Adrenal gland (tissue), 5 donors: ENCODE measurements around the gene PLXDC2.

Experiments
- POLR2A ChIP-seq, 2 donors: fragments of 450-650 bp; IDR thresholded peaks; one replicate each; pipeline ENCODE4 v1.6.1; 2017; ENCODE audit warnings: antibody characterized with exemption in 2 of 2, mild to moderate bottlenecking in 2 of 2, moderate library complexity in 1 of 2
- TF ChIP-seq, protein P1 (sequence below), 6 experiments: fragments of 450-650 bp in 4 of 6; fragments of 200-600 bp in 2 of 6; sonication (generic) in 1 of 6; IDR thresholded peaks; 1 replicate in 5 of 6; 2 replicates in 1 of 6; pipeline versions ENCODE4 v1.5.1 to v1.8.0; 2016 to 2021; ENCODE audit warnings: antibody characterized with exemption in 6 of 6, mild to moderate bottlenecking in 2 of 6, moderate library complexity in 1 of 6
- donor health status: DM: no; HTN: no; CAD: no.

DNA sequence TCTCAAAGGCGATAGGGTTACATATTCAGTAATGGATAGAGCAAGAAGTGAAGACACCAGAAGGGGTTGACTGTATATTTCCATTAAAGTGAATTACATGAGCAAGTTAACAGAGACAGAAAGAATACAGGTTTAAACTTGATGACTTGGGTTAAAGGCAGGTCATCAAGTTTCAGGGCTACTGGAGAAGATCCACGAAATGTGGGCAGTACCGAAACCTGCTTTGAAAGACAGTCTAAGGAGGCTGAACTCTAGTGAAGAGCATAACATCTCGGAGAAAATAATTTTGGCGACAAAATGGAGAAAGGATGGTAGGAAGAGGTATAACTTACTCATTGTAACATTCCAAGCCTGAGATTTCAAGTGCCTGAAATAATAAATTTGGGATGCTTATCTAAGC, 26.6 kb upstream of the PLXDC2 start:
- TF ChIP-seq POLR2A (IDR thresholded peaks at IDR 0.05): no peak
- TF ChIP-seq, protein P1, sequence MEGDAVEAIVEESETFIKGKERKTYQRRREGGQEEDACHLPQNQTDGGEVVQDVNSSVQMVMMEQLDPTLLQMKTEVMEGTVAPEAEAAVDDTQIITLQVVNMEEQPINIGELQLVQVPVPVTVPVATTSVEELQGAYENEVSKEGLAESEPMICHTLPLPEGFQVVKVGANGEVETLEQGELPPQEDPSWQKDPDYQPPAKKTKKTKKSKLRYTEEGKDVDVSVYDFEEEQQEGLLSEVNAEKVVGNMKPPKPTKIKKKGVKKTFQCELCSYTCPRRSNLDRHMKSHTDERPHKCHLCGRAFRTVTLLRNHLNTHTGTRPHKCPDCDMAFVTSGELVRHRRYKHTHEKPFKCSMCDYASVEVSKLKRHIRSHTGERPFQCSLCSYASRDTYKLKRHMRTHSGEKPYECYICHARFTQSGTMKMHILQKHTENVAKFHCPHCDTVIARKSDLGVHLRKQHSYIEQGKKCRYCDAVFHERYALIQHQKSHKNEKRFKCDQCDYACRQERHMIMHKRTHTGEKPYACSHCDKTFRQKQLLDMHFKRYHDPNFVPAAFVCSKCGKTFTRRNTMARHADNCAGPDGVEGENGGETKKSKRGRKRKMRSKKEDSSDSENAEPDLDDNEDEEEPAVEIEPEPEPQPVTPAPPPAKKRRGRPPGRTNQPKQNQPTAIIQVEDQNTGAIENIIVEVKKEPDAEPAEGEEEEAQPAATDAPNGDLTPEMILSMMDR (IDR thresholded peaks at IDR 0.05): no peak
